ENCODE measurements around the gene SPANXN4. TPM values are rescaled to one million over a fixed set of nuclear protein-coding genes. Genes with fewer than 3 reads are reported as not detected.

The SPANXN4 gene
- total and polyA plus RNA-seq, 4 donors, result not detected

DNA sequence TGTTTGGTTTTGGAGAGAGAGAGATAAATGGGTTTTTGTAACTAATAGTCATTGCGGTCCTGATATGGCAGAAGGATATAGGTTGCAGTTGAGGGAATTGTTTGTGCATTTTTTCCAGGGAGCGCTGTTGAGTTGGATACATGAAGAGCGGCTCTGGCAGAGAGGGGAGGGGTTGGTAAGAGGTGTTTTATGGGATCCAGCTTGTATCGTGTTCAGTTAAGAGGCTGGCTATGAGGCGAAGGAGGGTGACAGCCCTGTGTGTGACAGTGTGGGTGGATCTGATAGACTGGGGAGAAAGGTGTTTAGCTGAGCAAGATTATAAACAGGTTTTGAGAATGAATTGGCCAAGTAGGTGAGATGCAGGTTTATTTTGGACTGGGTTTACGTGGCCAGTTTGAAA, 1.5 kb downstream of the SPANXN4 start:
- Histone ChIP-seq H3K9me3 (ENCODE audit: control insufficient read depth, insufficient read depth, low read length) (no peaks in the 10 kb centered on the region), H3K4me1 (ENCODE audit: control insufficient read depth, insufficient read depth, low read length) (no peaks in the 10 kb centered on the region), H3K4me3 (ENCODE audit: low read depth, low read length) (no peak overlapping the region), H3K27me3 (ENCODE audit: control insufficient read depth, insufficient read depth, low read length) (no peaks in the 10 kb centered on the region), H3K36me3 (ENCODE audit: control insufficient read depth, insufficient read depth, low read length) (no peaks in the 10 kb centered on the region), H3K27ac (ENCODE audit: low read depth, low read length) (no peak overlapping the region)
- DNase-seq (ENCODE audit: low read depth in 4 of 6, low spot score in 6 of 6), result no peak
- WGBS (ENCODE audit: insufficient coverage), result 69% methylated on average over 6 of the region's 6 CpGs

- Histone ChIP-seq H3K9me3 (ENCODE audit: control insufficient read depth, insufficient read depth, low read length) (no peaks in the 10 kb centered on the region), H3K4me1 (ENCODE audit: control insufficient read depth, insufficient read depth, low read length) (no peaks in the 10 kb centered on the region), H3K27me3 (ENCODE audit: control insufficient read depth, insufficient read depth, low read length) (no peaks in the 10 kb centered on the region), H3K36me3 (ENCODE audit: control insufficient read depth, insufficient read depth, low read length) (no peaks in the 10 kb centered on the region), H3K27ac (ENCODE audit: low read depth, low read length) (no peak overlapping the region), H3K4me3 (ENCODE audit: low read depth, low read length) (no peak overlapping the region)
- DNase-seq (ENCODE audit: low read depth in 4 of 6, low spot score in 6 of 6), result no peak
- no CpG with 5 or more reads among the region's 2 CpGs for WGBS (ENCODE audit: insufficient coverage)
Measured at GRCh38 chrX:143047511-143047910, 21.8 kb downstream of the SPANXN4 start.

GRCh38 chrX:143058120-143058519, 32.4 kb downstream of the SPANXN4 start:
- no peaks in the 10 kb centered on the region for H3K9me3 ChIP-seq (ENCODE audit: control insufficient read depth, insufficient read depth, low read length)
- H3K36me3 ChIP-seq (ENCODE audit: control insufficient read depth, insufficient read depth, low read length), result no peaks in the 10 kb centered on the region
- no peaks in the 10 kb centered on the region for H3K27me3 ChIP-seq (ENCODE audit: control insufficient read depth, insufficient read depth, low read length)
- no peak overlapping the region for H3K4me3 ChIP-seq (ENCODE audit: low read depth, low read length)
- H3K27ac ChIP-seq (ENCODE audit: low read depth, low read length), result no peak overlapping the region
- peak; percentile 31 to 93 (median 52) for DNase-seq (ENCODE audit: low read depth in 4 of 6, low spot score in 6 of 6)
- 21% methylated on average over 4 of the region's 4 CpGs for WGBS (ENCODE audit: insufficient coverage)
- H3K4me1 ChIP-seq (ENCODE audit: control insufficient read depth, insufficient read depth, low read length), result no peaks in the 10 kb centered on the region

GRCh38 chrX:143081231-143081630, 55.5 kb downstream of the SPANXN4 start:
- Histone ChIP-seq H3K9me3 (ENCODE audit: control insufficient read depth, insufficient read depth, low read length) (peaks cover 6% of the 10 kb centered on the region), H3K4me1 (ENCODE audit: control insufficient read depth, insufficient read depth, low read length) (no peaks in the 10 kb centered on the region), H3K36me3 (ENCODE audit: control insufficient read depth, insufficient read depth, low read length) (no peaks in the 10 kb centered on the region), H3K27ac (ENCODE audit: low read depth, low read length) (no peak overlapping the region), H3K4me3 (ENCODE audit: low read depth, low read length) (no peak overlapping the region), H3K27me3 (ENCODE audit: control insufficient read depth, insufficient read depth, low read length) (no peaks in the 10 kb centered on the region)
- DNase-seq (ENCODE audit: low read depth in 4 of 6, low spot score in 6 of 6), result no peak
- WGBS (ENCODE audit: insufficient coverage), result 90% methylated on average over 1 of the region's 3 CpGs

GRCh38 chrX:143082537-143082936, 56.8 kb downstream of the SPANXN4 start:
- DNase-seq (ENCODE audit: low read depth in 4 of 6, low spot score in 6 of 6), result no peak
- no peaks in the 10 kb centered on the region for H3K27me3 ChIP-seq (ENCODE audit: control insufficient read depth, insufficient read depth, low read length)
- H3K27ac ChIP-seq (ENCODE audit: low read depth, low read length), result no peak overlapping the region
- H3K9me3 ChIP-seq (ENCODE audit: control insufficient read depth, insufficient read depth, low read length), result peaks cover 6% of the 10 kb centered on the region
- no CpG with 5 or more reads among the region's 2 CpGs for WGBS (ENCODE audit: insufficient coverage)
- no peaks in the 10 kb centered on the region for H3K36me3 ChIP-seq (ENCODE audit: control insufficient read depth, insufficient read depth, low read length)
- H3K4me3 ChIP-seq (ENCODE audit: low read depth, low read length), result no peak overlapping the region
- no peaks in the 10 kb centered on the region for H3K4me1 ChIP-seq (ENCODE audit: control insufficient read depth, insufficient read depth, low read length)
